HepG2 (cell line): ENCODE measurements around the gene PPP1R9B. TPM values are rescaled to one million over a fixed set of nuclear protein-coding genes. Genes with fewer than 3 reads are reported as not detected.

Source experiments
- GRHL1 ChIP-seq: sonication (generic); formaldehyde crosslinking; conservative IDR thresholded peaks from 2 replicates; pipeline ENCODE4 v1.8.0; 2022; ENCODE audit warnings: missing genetic modification reagents
- GTF3A ChIP-seq: sonication (generic); formaldehyde crosslinking; conservative IDR thresholded peaks from 2 replicates; pipeline ENCODE4 v1.4.0; 2020; ENCODE audit warnings: mild to moderate bottlenecking, missing genetic modification reagents
- HDAC2 ChIP-seq: sonication (generic); formaldehyde crosslinking; IDR thresholded peaks from 2 replicates; pipeline ENCODE4 v1.4.0; 2020; ENCODE audit warnings: missing genetic modification reagents
- HDAC6 ChIP-seq: fragments of 200-600 bp; sonication (generic); IDR thresholded peaks from 2 replicates; pipeline ENCODE4 v1.7.0; 2017; ENCODE audit warnings: mild to moderate bottlenecking, antibody characterized with exemption, low read length, low read depth
- HNF1A ChIP-seq, 2 experiments: sonication (generic) in 1 of 2; formaldehyde crosslinking in 1 of 2; IDR thresholded peaks; 2 replicates each; pipeline versions ENCODE4 v1.4.0 to v1.6.1; 2016 to 2020; ENCODE audit warnings: borderline replicate concordance in 1 of 2, low read depth in 1 of 2, mild to moderate bottlenecking in 1 of 2, missing genetic modification reagents in 1 of 2
- IRF2 ChIP-seq: IDR thresholded peaks from 2 replicates; pipeline ENCODE4 v1.6.1; 2018; ENCODE audit warnings: missing genetic modification reagents, missing compliant biosample characterization
- PRPF4 ChIP-seq: fragments of 200-400 bp; formaldehyde crosslinking; IDR thresholded peaks from 2 replicates; pipeline ENCODE4 v1.6.1; 2016; ENCODE audit warnings: low read length, low read depth; ENCODE audit not compliant: poor library complexity, severe bottlenecking
- RARA ChIP-seq: IDR thresholded peaks from 2 replicates; pipeline ENCODE4 v1.6.1; 2016; ENCODE audit warnings: missing genetic modification reagents, missing compliant biosample characterization
- ZFP90 ChIP-seq: sonication (generic); formaldehyde crosslinking; IDR thresholded peaks from 2 replicates; pipeline ENCODE4 v1.8.0; 2022; ENCODE audit warnings: missing genetic modification reagents, mild to moderate bottlenecking, inconsistent platforms, borderline replicate concordance
- ZFYVE20 ChIP-seq: sonication (generic); formaldehyde crosslinking; IDR thresholded peaks from 2 replicates; pipeline ENCODE4 v1.8.0; 2023; ENCODE audit warnings: low read depth, mild to moderate bottlenecking, moderate library complexity, missing genetic modification reagents, borderline replicate concordance
- ZNF17 ChIP-seq: sonication (generic); formaldehyde crosslinking; IDR thresholded peaks from 2 replicates; pipeline ENCODE4 v1.5.0; 2020; ENCODE audit warnings: mild to moderate bottlenecking, missing genetic modification reagents
- ZNF232 ChIP-seq: sonication (generic); formaldehyde crosslinking; IDR thresholded peaks from 2 replicates; pipeline ENCODE4 v1.4.0; 2020; ENCODE audit warnings: missing genetic modification reagents, borderline replicate concordance
- ZNF33B ChIP-seq: sonication (generic); formaldehyde crosslinking; IDR thresholded peaks from 2 replicates; pipeline ENCODE4 v1.5.1; 2020; ENCODE audit warnings: mild to moderate bottlenecking, missing genetic modification reagents
- ZNF354B ChIP-seq: sonication (generic); formaldehyde crosslinking; IDR thresholded peaks from 2 replicates; pipeline ENCODE4 v1.8.0; 2022; ENCODE audit warnings: mild to moderate bottlenecking, missing genetic modification reagents
- ZSCAN29 ChIP-seq: sonication (generic); formaldehyde crosslinking; conservative IDR thresholded peaks from 2 replicates; pipeline ENCODE4 v1.4.0; 2020; ENCODE audit warnings: mild to moderate bottlenecking, missing genetic modification reagents
- polyA plus RNA-seq, 8 experiments: library from polyadenylated mRNA; depleted of rRNA in 3 of 8; stranded (reverse) in 7 of 8; unstranded in 1 of 8; fragments of >200 nt; fragmentation: Illumina TruSeq in 4 of 8; extraction: Trizol in 4 of 8; gene quantifications; 2 replicates each; pipeline versions ENCODE4 v1.2.1 to v1.2.3, GENCODE V29; 2011 to 2016; ENCODE audit warnings: low read depth in 4 of 8, missing spikeins in 1 of 8, mixed read lengths in 1 of 8; ENCODE audit not compliant: insufficient read depth in 1 of 8
- total RNA-seq, 5 experiments: library from RNA; depleted of rRNA; stranded (reverse); fragments of >200 nt; fragmentation: Illumina TruSeq; extraction: Trizol; gene quantifications; 2 replicates each; pipeline ENCODE4 v1.2.3, GENCODE V29; 2016; ENCODE audit warnings: low read depth in 1 of 5
- TF ChIP-seq, protein P1 (sequence below): sonication (generic); formaldehyde crosslinking; IDR thresholded peaks from 2 replicates; pipeline ENCODE4 v1.5.1; 2020; ENCODE audit warnings: mild to moderate bottlenecking, missing genetic modification reagents, moderate library complexity

Gene PPP1R9B
- total and polyA plus RNA-seq, 2 of the 13 experiments (the other 11 are each of a cell fraction or from before 2014, with no cell fraction given): 9.4 to 15.8 TPM

DNA sequence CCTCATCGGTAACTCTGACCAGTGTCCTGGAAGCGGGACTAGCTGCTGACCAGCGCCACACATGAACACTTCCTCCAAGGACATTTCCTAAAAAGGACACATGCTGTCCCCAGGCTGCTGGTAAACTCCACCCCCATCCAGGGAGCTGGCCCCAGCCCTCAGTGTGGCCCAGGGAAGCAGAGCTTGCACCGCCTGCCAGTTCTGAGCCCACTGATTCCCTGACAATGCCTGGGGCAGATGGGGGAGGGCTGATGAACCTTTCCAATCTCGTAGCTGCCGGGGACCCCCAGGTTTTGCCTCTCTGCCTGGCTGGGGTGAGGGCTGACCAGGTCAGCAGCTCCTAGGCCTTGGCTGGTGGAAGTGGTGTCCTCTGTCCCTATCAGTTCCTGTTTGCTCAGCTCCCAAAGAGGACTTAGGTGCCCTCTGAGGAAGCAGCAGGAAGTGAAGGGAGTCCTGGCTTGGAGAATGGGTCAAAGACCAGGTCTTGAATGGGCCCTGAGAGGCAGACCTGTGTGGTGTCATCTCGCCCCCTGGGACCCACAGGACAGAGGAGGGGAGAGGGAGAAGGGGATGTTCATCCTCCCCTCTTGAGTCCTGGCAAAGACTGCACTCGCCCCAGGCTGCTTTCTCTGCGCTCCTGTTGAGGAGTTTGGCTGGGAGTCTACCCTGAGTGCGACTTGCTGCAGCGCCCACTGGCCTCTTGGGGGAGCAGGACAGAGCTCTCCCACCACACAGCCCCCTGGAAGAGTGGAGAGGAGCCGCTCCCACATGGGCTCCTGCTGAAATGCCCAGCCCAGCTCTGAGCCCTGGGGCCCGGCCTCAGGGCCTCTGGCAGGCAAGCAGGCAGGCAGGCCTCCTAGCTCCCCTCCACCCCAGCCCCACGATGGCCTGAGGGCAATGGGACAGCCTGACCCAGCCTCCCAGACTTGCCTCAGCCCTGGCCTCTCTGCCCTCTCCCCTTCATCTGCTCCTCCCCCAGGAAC, 38.5 kb downstream of the PPP1R9B start (continued):
- TF ChIP-seq HNF1A (IDR thresholded peaks at IDR 0.05; ENCODE audit: low read depth) (no peak), HNF1A (CRISPR knock-in tag; IDR thresholded peaks at IDR 0.05; ENCODE audit: borderline replicate concordance) (no peak), RARA (CRISPR knock-in tag) (no peak), HDAC2 (no peak; the same call in none of the 2 replicates), PRPF4 (no peak), IRF2 (peak; percentile 26; the same call in 1 of the 2 replicates), ZNF17 (CRISPR knock-in tag) (no peak), GRHL1 (CRISPR knock-in tag) (no peak), ZFP90 (CRISPR knock-in tag) (no peak), ZNF33B (no peak), ZNF232 (CRISPR knock-in tag) (no peak), ZFYVE20 (CRISPR knock-in tag) (no peak), ZSCAN29 (CRISPR knock-in tag) (peak; percentile 54; the same call in 1 of the 2 replicates), ZNF354B (CRISPR knock-in tag) (no peak), GTF3A (CRISPR knock-in tag) (no peak), HDAC6 (no peak)
- TF ChIP-seq, protein P1, sequence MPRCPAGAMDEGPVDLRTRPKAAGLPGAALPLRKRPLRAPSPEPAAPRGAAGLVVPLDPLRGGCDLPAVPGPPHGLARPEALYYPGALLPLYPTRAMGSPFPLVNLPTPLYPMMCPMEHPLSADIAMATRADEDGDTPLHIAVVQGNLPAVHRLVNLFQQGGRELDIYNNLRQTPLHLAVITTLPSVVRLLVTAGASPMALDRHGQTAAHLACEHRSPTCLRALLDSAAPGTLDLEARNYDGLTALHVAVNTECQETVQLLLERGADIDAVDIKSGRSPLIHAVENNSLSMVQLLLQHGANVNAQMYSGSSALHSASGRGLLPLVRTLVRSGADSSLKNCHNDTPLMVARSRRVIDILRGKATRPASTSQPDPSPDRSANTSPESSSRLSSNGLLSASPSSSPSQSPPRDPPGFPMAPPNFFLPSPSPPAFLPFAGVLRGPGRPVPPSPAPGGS (CRISPR knock-in tag): no peak
